Middle frontal gyrus (tissue), 1 donor: ENCODE measurements around the gene NTNG1.

Experiments used
- DNase-seq: peaks from one replicate; pipeline ENCODE4 v3.0.0-alpha.2; 2015; ENCODE audit warnings: low spot score; ENCODE audit errors: extremely low spot score

Gene NTNG1

GRCh38 chr1:107326824-107327445 lies 186.1 kb downstream of the NTNG1 start:
- DNase-seq = no peak

- no peak for DNase-seq
Observed at GRCh38 chr1:107327446-107327845, 186.6 kb downstream of the NTNG1 start.

GRCh38 chr1:107328087-107328486 lies 187.2 kb downstream of the NTNG1 start:
- DNase-seq = no peak

- DNase-seq = no peak
Observed at GRCh38 chr1:107339775-107340174, 198.9 kb downstream of the NTNG1 start.

GRCh38 chr1:107342316-107342715 lies 201.5 kb downstream of the NTNG1 start:
- no peak for DNase-seq

- DNase-seq = no peak
Observed at GRCh38 chr1:107342768-107343167, 201.9 kb downstream of the NTNG1 start.

- DNase-seq = no peak
Observed at GRCh38 chr1:107343601-107344000, 202.8 kb downstream of the NTNG1 start.

GRCh38 chr1:107344268-107344760 lies 203.5 kb downstream of the NTNG1 start:
- DNase-seq = no peak

GRCh38 chr1:107344836-107345235 lies 204.0 kb downstream of the NTNG1 start:
- no peak for DNase-seq

- no peak for DNase-seq
Observed at GRCh38 chr1:107352850-107353249, 212.0 kb downstream of the NTNG1 start.

GRCh38 chr1:107357376-107357775 lies 216.5 kb downstream of the NTNG1 start:
- no peak for DNase-seq

GRCh38 chr1:107358619-107359327 lies 217.9 kb downstream of the NTNG1 start:
- DNase-seq = no peak

GRCh38 chr1:107359472-107360241 lies 218.8 kb downstream of the NTNG1 start:
- DNase-seq = no peak

GRCh38 chr1:107362468-107363140 lies 221.8 kb downstream of the NTNG1 start:
- no peak for DNase-seq

- no peak for DNase-seq
Observed at GRCh38 chr1:107363154-107363553, 222.3 kb downstream of the NTNG1 start.

- DNase-seq = no peak
Observed at GRCh38 chr1:107365527-107366240, 224.8 kb downstream of the NTNG1 start.

- DNase-seq = no peak
Observed at GRCh38 chr1:107378426-107378825, 237.6 kb downstream of the NTNG1 start.

- DNase-seq = no peak
Observed at GRCh38 chr1:107378866-107379265, 238.0 kb downstream of the NTNG1 start.

- no peak for DNase-seq
Observed at GRCh38 chr1:107379826-107380225, 239.0 kb downstream of the NTNG1 start.

GRCh38 chr1:107389410-107390396 lies 248.9 kb downstream of the NTNG1 start:
- DNase-seq = no peak
